ENCODE measurements around the gene CELA2B.
"Not testable (repeated sequence)": the region's sequence is repeated elsewhere in the genome, so short reads cannot be mapped to it uniquely, and the experiment has no call there.

CELA2B gene

GRCh38 chr1:15475752-15476314 lies at the start of gene CELA2B:
TSS of gene CELA2B (plus strand) at chr1:15476104. CDS start at chr1:15476126, 22 bp downstream.
- H3K9me3 ChIP-seq (ENCODE audit: control insufficient read depth, low read depth, low read length), result no peaks in the 10 kb centered on the region
- H3K9ac ChIP-seq (ENCODE audit: low read length), result no peak within 1 kb of the TSS
- no peaks in the 10 kb centered on the region for H3K27me3 ChIP-seq (ENCODE audit: control insufficient read depth, insufficient read depth, low read length)
- H3K36me3 ChIP-seq (ENCODE audit: control insufficient read depth, low read depth, low read length), result no peaks in the 10 kb centered on the region
- no peaks in the 10 kb centered on the region for H3K4me1 ChIP-seq (ENCODE audit: control insufficient read depth, low read depth, low read length)
- H3K27ac ChIP-seq (ENCODE audit: low read length), result no peak within 1 kb of the TSS
- H3K4me3 ChIP-seq (ENCODE audit: low read length), result no peak within 1 kb of the TSS

GRCh38 chr1:15426492-15427279 lies 49.2 kb upstream of the CELA2B start:
- Histone ChIP-seq H3K9ac (ENCODE audit: low read length) (no peak overlapping the region), H3K4me1 (ENCODE audit: control insufficient read depth, low read depth, low read length) (no peaks in the 10 kb centered on the region), H3K9me3 (ENCODE audit: control insufficient read depth, low read depth, low read length) (no peaks in the 10 kb centered on the region), H3K4me3 (ENCODE audit: low read length) (no peak overlapping the region), H3K27ac (ENCODE audit: low read length) (no peak overlapping the region), H3K27me3 (ENCODE audit: control insufficient read depth, insufficient read depth, low read length) (no peaks in the 10 kb centered on the region), H3K36me3 (ENCODE audit: control insufficient read depth, low read depth, low read length) (no peaks in the 10 kb centered on the region)

- Histone ChIP-seq H3K27me3 (ENCODE audit: control insufficient read depth, insufficient read depth, low read length) (no peaks in the 10 kb centered on the region), H3K4me1 (ENCODE audit: control insufficient read depth, low read depth, low read length) (no peaks in the 10 kb centered on the region), H3K9me3 (ENCODE audit: control insufficient read depth, low read depth, low read length) (no peaks in the 10 kb centered on the region), H3K9ac (ENCODE audit: low read length) (no peak overlapping the region), H3K36me3 (ENCODE audit: control insufficient read depth, low read depth, low read length) (no peaks in the 10 kb centered on the region), H3K27ac (ENCODE audit: low read length) (no peak overlapping the region), H3K4me3 (ENCODE audit: low read length) (no peak overlapping the region)
These were observed 48.6 kb upstream of the CELA2B start for GRCh38 chr1:15427280-15427666.

GRCh38 chr1:15428252-15428651 lies 47.7 kb upstream of the CELA2B start:
- not testable (repeated sequence) for H3K4me1 ChIP-seq (ENCODE audit: control insufficient read depth, low read depth, low read length); H3K27ac ChIP-seq (ENCODE audit: low read length); H3K36me3 ChIP-seq (ENCODE audit: control insufficient read depth, low read depth, low read length); H3K27me3 ChIP-seq (ENCODE audit: control insufficient read depth, insufficient read depth, low read length); H3K4me3 ChIP-seq (ENCODE audit: low read length); H3K9ac ChIP-seq (ENCODE audit: low read length); H3K9me3 ChIP-seq (ENCODE audit: control insufficient read depth, low read depth, low read length)

- H3K9ac ChIP-seq (ENCODE audit: low read length), result no peak overlapping the region
- no peak overlapping the region for H3K27ac ChIP-seq (ENCODE audit: low read length)
- no peaks in the 10 kb centered on the region for H3K36me3 ChIP-seq (ENCODE audit: control insufficient read depth, low read depth, low read length)
These were observed 47.0 kb upstream of the CELA2B start for GRCh38 chr1:15428815-15429435.

GRCh38 chr1:15429701-15430149 lies 46.2 kb upstream of the CELA2B start:
- Histone ChIP-seq H3K36me3 (ENCODE audit: control insufficient read depth, low read depth, low read length) (no peaks in the 10 kb centered on the region), H3K27ac (ENCODE audit: low read length) (no peak overlapping the region), H3K9ac (ENCODE audit: low read length) (no peak overlapping the region), H3K9me3 (ENCODE audit: control insufficient read depth, low read depth, low read length) (no peaks in the 10 kb centered on the region), H3K27me3 (ENCODE audit: control insufficient read depth, insufficient read depth, low read length) (no peaks in the 10 kb centered on the region), H3K4me3 (ENCODE audit: low read length) (no peak overlapping the region), H3K4me1 (ENCODE audit: control insufficient read depth, low read depth, low read length) (no peaks in the 10 kb centered on the region)

More at GRCh38 chr1:15428815-15429435, 47.0 kb upstream of the CELA2B start:
- Histone ChIP-seq H3K27me3 (ENCODE audit: control insufficient read depth, insufficient read depth, low read length) (no peaks in the 10 kb centered on the region), H3K4me3 (ENCODE audit: low read length) (no peak overlapping the region), H3K9me3 (ENCODE audit: control insufficient read depth, low read depth, low read length) (no peaks in the 10 kb centered on the region), H3K4me1 (ENCODE audit: control insufficient read depth, low read depth, low read length) (no peaks in the 10 kb centered on the region)

GRCh38 chr1:15430787-15431570 lies 44.9 kb upstream of the CELA2B start:
- Histone ChIP-seq H3K9me3 (ENCODE audit: control insufficient read depth, low read depth, low read length) (no peaks in the 10 kb centered on the region), H3K36me3 (ENCODE audit: control insufficient read depth, low read depth, low read length) (no peaks in the 10 kb centered on the region), H3K9ac (ENCODE audit: low read length) (no peak overlapping the region), H3K4me1 (ENCODE audit: control insufficient read depth, low read depth, low read length) (no peaks in the 10 kb centered on the region), H3K4me3 (ENCODE audit: low read length) (no peak overlapping the region), H3K27me3 (ENCODE audit: control insufficient read depth, insufficient read depth, low read length) (no peaks in the 10 kb centered on the region), H3K27ac (ENCODE audit: low read length) (no peak overlapping the region)

GRCh38 chr1:15431571-15431948 lies 44.3 kb upstream of the CELA2B start:
- no peaks in the 10 kb centered on the region for H3K27me3 ChIP-seq (ENCODE audit: control insufficient read depth, insufficient read depth, low read length)
- H3K9ac ChIP-seq (ENCODE audit: low read length), result no peak overlapping the region
- H3K4me3 ChIP-seq (ENCODE audit: low read length), result no peak overlapping the region
- no peak overlapping the region for H3K27ac ChIP-seq (ENCODE audit: low read length)
- H3K36me3 ChIP-seq (ENCODE audit: control insufficient read depth, low read depth, low read length), result no peaks in the 10 kb centered on the region
- H3K4me1 ChIP-seq (ENCODE audit: control insufficient read depth, low read depth, low read length), result no peaks in the 10 kb centered on the region
- no peaks in the 10 kb centered on the region for H3K9me3 ChIP-seq (ENCODE audit: control insufficient read depth, low read depth, low read length)

- Histone ChIP-seq H3K9ac (ENCODE audit: low read length) (no peak overlapping the region), H3K4me1 (ENCODE audit: control insufficient read depth, low read depth, low read length) (no peaks in the 10 kb centered on the region), H3K27ac (ENCODE audit: low read length) (no peak overlapping the region), H3K9me3 (ENCODE audit: control insufficient read depth, low read depth, low read length) (no peaks in the 10 kb centered on the region), H3K36me3 (ENCODE audit: control insufficient read depth, low read depth, low read length) (no peaks in the 10 kb centered on the region), H3K27me3 (ENCODE audit: control insufficient read depth, insufficient read depth, low read length) (no peaks in the 10 kb centered on the region), H3K4me3 (ENCODE audit: low read length) (no peak overlapping the region)
These were observed 43.6 kb upstream of the CELA2B start for GRCh38 chr1:15432324-15432723.

GRCh38 chr1:15433471-15433870 lies 42.4 kb upstream of the CELA2B start:
- H3K9ac ChIP-seq (ENCODE audit: low read length), result no peak overlapping the region
- no peaks in the 10 kb centered on the region for H3K9me3 ChIP-seq (ENCODE audit: control insufficient read depth, low read depth, low read length)
- no peaks in the 10 kb centered on the region for H3K27me3 ChIP-seq (ENCODE audit: control insufficient read depth, insufficient read depth, low read length)
- H3K36me3 ChIP-seq (ENCODE audit: control insufficient read depth, low read depth, low read length), result no peaks in the 10 kb centered on the region
- no peak overlapping the region for H3K27ac ChIP-seq (ENCODE audit: low read length)
- H3K4me1 ChIP-seq (ENCODE audit: control insufficient read depth, low read depth, low read length), result no peaks in the 10 kb centered on the region
- H3K4me3 ChIP-seq (ENCODE audit: low read length), result no peak overlapping the region

- not testable (repeated sequence) for H3K27ac ChIP-seq (ENCODE audit: low read length); H3K4me1 ChIP-seq (ENCODE audit: control insufficient read depth, low read depth, low read length); H3K36me3 ChIP-seq (ENCODE audit: control insufficient read depth, low read depth, low read length); H3K9me3 ChIP-seq (ENCODE audit: control insufficient read depth, low read depth, low read length); H3K27me3 ChIP-seq (ENCODE audit: control insufficient read depth, insufficient read depth, low read length); H3K9ac ChIP-seq (ENCODE audit: low read length); H3K4me3 ChIP-seq (ENCODE audit: low read length)
These were observed 41.2 kb upstream of the CELA2B start for GRCh38 chr1:15434739-15435138.

All from iPS-18a (cell line).